Measurements from ENCODE around the gene LDB3.

DNA sequence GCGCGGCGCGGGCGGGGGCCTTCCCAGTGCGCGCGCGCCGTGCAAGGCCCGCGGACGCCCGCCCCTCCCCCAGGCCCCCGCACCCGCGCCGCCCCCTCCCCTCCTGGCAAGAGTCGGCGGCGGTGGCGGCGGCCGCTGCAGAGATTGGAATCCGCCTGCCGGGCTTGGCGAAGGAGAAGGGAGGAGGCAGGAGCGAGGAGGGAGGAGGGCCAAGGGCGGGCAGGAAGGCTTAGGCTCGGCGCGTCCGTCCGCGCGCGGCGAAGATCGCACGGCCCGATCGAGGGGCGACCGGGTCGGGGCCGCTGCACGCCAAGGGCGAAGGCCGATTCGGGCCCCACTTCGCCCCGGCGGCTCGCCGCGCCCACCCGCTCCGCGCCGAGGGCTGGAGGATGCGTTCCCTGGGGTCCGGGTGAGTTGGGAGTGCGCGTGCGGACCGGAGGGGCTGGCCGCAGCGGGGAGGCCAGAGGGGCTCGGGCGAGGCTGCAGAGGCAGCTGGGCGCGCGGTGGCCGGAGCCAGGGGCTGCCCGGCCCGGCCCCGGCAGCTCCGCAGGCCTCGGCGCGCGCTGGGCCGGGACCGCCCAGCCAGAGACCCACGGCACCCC, 88.3 kb downstream of the LDB3 start, which contains the start of gene BMPR1A:
- TF ChIP-seq, protein P1, sequence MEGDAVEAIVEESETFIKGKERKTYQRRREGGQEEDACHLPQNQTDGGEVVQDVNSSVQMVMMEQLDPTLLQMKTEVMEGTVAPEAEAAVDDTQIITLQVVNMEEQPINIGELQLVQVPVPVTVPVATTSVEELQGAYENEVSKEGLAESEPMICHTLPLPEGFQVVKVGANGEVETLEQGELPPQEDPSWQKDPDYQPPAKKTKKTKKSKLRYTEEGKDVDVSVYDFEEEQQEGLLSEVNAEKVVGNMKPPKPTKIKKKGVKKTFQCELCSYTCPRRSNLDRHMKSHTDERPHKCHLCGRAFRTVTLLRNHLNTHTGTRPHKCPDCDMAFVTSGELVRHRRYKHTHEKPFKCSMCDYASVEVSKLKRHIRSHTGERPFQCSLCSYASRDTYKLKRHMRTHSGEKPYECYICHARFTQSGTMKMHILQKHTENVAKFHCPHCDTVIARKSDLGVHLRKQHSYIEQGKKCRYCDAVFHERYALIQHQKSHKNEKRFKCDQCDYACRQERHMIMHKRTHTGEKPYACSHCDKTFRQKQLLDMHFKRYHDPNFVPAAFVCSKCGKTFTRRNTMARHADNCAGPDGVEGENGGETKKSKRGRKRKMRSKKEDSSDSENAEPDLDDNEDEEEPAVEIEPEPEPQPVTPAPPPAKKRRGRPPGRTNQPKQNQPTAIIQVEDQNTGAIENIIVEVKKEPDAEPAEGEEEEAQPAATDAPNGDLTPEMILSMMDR (IDR thresholded peaks at IDR 0.05), result no peak
- no peak for TF ChIP-seq POLR2A (IDR thresholded peaks at IDR 0.05)
